ENCODE data around the gene SRSF10.

The SRSF10 gene

DNA sequence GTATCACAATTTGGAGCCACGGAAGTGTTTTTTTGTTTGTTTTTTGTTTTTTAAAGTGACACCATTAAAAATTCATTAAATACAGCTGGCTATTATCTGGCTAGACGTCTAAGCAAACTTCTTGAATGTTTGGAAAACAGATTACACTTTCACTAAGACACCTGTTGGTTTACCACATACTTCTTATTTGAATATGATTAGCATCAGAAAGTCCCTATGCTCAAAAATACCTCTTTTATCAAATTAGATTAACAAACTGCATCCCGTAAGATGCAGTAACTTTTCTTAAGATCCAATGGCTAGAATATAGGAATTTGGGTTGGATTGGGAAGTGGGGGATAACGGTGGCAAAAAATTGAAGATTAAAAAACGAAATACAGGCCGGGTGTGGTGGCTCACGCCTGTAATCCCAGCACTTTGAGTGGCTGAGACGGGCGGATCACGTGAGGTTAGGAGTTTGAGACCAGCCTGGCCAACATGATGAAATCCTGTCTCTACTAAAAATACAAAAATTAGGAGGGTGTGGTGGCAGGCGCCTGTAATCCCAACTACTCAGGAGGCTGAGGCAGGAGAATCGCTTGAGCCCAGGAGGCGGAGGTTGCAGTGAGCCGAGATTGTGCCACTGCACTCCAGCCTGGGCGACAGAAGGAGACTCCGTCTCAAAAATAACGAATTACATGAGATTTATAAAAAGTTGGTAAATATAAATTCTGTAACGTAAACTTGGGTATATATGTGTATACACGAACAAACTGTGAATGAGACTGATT lies 21.9 kb downstream of the SRSF10 start:
- DNase-seq = peak; percentile 23

- DNase-seq = no peak
These were observed 23.0 kb downstream of the SRSF10 start for GRCh38 chr1:23957096-23957495.

DNA sequence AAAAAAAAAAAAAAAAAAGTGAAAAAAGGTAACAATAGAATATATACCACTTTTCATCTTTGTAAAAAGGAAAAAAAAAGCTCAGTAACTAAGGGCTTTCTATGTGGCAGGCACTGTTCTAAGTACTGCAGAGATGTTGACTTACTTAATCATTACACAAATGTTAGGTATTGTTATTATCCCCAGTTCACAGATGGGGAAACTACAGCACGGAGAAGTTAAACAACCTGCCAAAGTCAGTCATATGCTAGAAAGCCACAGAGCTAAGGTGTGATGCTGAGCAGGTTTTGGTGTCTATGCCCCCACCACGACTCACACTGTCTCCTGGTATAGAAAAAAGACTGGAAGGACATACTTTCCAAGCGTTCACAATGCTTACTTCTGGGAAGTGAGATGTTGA lies 27.1 kb downstream of the SRSF10 start:
- no peak for DNase-seq

DNA sequence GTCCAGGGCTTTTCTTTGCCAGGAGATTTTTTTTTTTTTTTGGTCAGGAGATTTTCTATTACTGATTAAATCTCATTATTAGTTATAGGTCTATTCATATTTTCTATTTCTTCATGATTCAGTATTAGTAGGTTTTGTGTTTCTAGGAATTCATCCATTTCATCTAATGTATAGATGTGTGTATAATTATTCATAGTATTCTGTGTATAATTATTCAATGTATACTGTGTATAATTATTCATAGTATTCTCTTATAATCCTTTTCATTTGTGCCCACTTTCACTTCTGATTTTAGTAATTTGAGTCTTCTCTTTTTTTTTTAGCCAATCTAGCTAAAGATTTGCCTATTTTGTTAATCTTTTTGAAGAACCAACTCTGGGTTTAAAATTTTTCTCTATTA lies 32.8 kb downstream of the SRSF10 start:
- DNase-seq = no peak

DNA sequence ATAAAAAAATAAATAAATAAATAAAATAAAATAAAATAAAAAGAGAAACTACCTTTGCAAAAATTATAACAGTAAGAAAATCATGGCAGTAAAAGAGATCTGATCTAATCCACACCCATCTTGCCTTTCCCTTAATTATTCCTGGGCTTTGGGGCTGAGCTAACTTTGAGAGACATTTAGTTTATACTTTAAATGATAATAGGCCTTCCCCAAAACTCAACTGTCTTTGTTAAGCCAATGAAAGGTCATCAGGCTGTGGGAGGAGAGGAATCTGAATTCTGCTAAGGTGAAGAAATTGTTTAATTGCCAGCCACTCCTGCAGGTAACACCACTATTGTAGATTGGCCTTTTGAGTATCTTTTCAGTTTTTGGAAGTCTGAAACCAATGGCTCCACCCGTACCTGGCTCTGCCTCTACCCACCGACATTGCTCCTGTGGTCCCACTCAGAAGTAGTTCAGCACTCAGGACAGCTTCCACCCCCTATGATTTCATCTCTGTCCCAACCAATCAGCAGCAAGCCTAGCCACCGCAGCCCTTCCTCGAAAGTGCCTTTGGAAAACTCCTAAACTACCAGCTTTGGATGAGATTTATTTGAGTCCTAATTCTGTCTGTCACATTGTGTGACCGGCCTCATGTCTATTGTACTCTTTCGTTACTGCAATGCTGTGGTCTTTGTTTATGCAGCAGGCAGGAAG lies 43.5 kb downstream of the SRSF10 start:
- DNase-seq = no peak

DNA sequence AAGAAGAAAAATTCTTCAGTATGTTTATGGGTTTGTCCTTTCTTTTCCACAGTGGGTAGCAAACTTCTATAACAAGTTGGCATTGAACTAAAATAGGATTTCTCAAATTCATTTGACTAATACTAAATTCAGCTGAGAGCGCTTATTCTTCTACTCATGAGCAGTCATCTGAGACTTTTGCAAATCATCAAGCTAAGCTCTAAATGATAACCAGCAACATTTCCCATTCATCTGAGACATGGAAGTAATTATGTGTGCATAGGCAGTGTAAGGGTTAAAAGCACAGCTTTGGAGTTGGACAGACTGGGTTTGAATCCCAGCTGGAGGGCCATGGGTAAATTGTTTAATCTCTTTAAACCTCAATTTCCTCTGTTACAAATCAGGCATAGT lies 48.6 kb downstream of the SRSF10 start:
- no peak for DNase-seq

DNA sequence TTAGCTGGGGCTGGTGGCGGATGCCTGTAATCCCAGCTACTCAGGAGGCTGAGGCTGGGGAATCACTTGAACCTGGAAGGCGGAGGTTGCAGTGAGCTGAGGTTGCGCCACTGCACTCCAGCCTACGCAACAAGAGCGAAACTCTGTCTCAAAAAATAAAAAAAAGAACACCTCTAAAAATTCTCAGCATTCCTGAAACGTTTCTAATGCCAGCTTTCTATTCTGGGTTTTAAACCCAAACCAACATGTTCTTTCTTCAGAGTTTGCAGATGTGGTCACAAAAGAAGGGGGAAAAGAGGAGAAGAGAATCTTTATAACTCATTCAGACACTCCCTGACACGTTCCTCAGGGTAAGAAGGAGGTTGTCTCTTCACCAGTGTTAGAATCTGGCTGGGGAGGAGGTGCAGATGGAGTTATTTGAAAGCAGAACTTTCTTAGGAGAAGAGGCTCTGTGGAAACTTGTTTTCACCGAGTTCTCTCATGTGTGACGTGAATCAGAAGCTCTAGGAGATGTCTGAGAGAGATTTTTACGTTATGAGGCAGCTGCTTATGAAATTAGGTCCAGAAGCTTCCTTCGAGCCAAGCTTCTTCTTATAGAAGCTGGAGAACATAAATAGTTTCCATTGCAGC lies 49.2 kb downstream of the SRSF10 start:
- DNase-seq = no peak

DNA sequence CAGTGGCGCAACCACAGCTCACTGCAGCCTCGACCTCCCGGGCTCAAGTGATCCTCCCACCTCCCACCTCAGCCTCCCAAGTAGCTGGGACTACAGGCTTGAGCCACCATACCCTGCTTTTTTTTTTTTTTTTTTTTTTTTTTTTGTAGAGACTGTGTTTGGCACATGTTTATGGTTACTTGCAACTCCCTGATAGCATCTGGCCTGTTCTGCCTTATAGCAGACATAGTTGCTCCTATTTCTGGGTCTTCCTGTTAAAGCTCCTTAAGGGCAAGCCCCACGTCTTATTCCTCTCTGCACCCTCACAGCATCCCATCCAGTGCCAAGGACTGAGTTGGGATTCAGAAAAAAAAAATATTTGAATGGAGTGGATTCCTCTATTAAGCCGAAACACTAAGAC lies 49.9 kb downstream of the SRSF10 start:
- no peak for DNase-seq

DNA sequence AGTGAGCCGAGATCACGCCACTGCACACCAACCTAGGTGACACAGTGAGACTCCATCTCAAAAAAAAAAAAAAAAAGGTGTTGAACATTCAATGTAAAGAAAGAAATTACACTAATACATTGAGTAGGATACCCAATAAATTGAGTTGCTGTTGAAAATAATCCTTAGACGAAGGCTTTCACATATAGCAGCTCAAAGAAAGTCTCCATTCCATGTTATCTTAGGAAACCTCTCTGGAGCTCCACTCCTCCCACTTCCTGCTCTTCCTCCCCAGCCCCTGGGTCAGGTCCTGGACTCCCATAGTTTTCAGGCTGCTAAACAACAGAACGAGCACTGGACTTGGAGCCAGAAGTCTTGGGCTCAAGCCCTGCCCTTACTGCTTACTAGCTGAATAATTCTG lies 51.3 kb downstream of the SRSF10 start:
- no peak for DNase-seq

GRCh38 chr1:23927097-23927496 lies 53.0 kb downstream of the SRSF10 start:
- DNase-seq = no peak

GRCh38 chr1:23925279-23925678 lies 54.8 kb downstream of the SRSF10 start:
- no peak for DNase-seq

GRCh38 chr1:23924601-23925000 lies 55.5 kb downstream of the SRSF10 start:
- no peak for DNase-seq

GRCh38 chr1:23923592-23924499 lies 56.3 kb downstream of the SRSF10 start:
- DNase-seq = no peak

DNA sequence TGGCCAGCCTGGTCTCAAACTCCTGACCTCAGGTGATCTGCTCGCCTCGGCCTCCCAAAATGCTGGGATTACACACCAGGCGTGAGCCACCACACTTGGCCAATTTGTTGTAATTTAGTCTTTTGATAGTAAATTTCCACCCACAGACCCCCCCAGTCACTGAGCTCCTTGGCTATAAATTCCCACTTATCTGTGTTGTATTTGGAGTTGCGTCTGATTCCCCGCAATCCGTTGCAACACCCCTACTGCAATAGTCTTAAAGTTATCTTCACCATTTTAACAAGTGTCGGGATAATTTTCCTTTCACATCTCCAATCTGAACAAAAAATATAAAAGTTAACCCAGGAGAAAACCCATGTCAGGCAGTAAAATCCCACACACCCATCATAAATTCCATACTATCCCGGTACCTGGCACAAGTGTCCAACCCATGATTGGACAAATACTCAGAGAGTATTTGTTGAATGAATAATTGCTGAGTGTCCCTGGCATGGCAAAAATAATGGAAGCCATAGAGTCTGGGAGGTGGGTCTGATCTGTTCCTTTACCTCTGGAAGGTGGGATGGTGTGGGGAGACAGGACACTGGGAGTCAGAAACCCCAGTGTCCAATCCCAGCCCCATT lies 57.7 kb downstream of the SRSF10 start:
- no peak for DNase-seq

DNA sequence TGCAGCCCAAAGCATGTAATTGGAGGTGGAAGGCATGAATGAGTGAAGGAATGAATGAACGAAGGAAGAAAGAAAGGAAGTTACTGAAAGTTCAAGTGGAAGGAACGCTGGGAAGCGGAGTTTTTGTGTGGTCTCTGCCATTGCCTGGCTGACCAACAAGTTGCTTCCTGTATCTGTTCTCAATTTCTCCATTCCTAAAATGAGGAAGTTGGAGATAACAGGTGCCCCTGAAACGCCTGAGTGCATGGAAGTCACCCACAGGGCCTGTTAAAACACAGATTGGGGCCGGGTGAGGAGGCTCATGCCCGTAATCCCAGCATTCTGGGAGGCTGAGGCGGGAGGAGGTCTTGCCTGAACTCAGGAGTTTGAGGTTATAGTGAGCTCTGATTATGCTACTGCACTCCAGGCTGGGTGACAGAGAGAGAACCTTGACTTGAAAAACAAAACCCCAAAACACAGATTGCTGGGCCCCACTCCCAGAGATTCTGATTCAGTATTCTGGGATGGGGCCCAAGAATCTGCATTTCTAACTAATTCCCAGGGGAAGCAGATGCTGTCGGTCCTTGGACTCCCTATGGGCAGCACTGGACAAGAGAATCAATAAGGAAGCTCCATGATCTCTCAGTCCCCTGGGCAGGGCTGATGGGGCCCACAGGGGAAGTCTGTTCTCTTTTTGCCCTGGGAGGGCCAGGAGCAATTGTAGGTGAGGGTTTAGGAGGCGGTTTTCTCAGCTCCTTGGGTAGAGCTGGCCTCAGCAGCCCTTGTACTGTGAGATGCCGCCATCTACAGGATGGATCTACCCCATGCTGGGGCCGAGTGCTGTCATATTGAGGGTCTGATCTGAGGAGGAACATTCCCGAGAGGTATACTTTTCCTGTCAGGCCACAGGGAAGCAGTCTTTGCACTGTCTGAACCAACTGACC lies 63.7 kb downstream of the SRSF10 start:
- peak; percentile 93 for DNase-seq

DNA sequence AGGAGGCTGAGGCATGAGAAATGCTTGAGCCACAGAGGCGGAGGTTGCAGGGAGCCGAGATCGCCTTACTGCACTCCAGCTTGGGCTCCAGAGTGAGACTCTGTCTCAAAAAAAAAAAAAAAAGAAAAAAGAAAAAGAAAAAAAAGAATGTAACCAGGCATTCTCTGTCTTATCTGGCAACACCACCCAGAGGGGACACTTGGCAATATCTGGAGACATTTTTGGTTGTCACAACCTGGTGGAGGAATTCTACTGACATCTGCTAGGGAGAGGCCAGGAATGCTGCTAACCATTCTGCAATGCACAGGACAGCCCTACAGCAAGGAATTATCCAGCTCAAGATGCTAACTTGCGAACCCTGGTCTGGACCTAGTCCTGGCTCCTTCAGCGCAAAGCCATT lies 64.7 kb downstream of the SRSF10 start:
- DNase-seq = peak; percentile 66

- DNase-seq = no peak
These were observed 65.2 kb downstream of the SRSF10 start for GRCh38 chr1:23914921-23915320.

Measured in hematopoietic multipotent progenitor cell treated with erythropoietin and hydrocortisone succinate and interleukin-3 and kit ligand, for 4 days (in vitro differentiated cells).